GM13976 (cell line): Measurements from ENCODE around the gene AADAT.

Source experiments
- DNase-seq: peaks from one replicate; pipeline ENCODE4 v3.0.0; 2012; ENCODE audit warnings: low spot score
- in situ Hi-C: fragments of 300-500 bp; cut with MboI; formaldehyde crosslinking; loops from one replicate; pipeline ENCODE4 v1.12.0; 2022; ENCODE audit warnings: low sequenced_read_pairs, mixed read lengths, inconsistent platforms; ENCODE audit not compliant: unreplicated experiment
- TF ChIP-seq, protein P1 (sequence below): IDR thresholded peaks from 2 replicates; pipeline ENCODE4 v1.5.1; 2012; ENCODE audit warnings: borderline replicate concordance, mild to moderate bottlenecking; ENCODE audit not compliant: insufficient read depth; ENCODE audit errors: extremely low read depth, missing control alignments, control extremely low read depth

The AADAT gene

DNA sequence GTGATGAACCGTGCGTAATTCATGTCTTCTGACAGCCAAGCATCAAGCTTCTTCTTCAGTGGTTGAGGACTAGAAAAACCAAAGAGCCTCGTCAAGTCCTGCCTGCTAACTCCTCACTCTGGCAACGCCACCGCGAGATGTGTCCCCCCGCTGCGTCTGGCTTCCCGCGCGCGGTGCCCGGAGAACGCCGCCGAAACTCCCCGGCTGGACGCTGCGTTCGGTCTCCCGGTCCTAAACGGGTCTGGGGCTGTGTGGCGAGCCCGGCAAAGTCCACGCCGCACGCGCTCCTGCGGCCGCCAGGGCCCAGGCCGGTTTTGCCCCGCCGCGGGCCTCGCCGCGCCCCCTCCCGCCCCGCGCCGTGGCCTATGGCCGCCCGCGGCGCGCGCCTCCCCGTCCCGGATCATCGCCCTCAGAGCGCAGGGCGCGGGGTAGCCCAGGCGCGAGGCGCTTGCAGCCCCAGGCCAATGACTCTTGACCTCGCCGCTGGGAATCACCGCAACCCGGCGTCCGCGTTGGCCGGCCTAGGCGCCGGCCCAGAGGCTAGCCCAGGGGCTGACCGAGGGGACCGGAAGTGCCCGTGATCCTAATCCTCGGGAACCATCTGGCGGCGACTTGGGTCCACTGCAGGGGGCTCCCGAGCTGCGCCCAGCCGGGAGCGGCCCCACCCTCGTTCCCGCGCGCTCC lies at the start of gene AADAT:
Gene AADAT (minus strand): TSS at position 289 of the 684 bp plus-strand sequence. CDS start 266 bp downstream, at position 23.
- TF ChIP-seq, protein P1, sequence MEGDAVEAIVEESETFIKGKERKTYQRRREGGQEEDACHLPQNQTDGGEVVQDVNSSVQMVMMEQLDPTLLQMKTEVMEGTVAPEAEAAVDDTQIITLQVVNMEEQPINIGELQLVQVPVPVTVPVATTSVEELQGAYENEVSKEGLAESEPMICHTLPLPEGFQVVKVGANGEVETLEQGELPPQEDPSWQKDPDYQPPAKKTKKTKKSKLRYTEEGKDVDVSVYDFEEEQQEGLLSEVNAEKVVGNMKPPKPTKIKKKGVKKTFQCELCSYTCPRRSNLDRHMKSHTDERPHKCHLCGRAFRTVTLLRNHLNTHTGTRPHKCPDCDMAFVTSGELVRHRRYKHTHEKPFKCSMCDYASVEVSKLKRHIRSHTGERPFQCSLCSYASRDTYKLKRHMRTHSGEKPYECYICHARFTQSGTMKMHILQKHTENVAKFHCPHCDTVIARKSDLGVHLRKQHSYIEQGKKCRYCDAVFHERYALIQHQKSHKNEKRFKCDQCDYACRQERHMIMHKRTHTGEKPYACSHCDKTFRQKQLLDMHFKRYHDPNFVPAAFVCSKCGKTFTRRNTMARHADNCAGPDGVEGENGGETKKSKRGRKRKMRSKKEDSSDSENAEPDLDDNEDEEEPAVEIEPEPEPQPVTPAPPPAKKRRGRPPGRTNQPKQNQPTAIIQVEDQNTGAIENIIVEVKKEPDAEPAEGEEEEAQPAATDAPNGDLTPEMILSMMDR, result peak; percentile 28
- peak; percentile 72 for DNase-seq
- in situ Hi-C loops, result no loop called here

DNA sequence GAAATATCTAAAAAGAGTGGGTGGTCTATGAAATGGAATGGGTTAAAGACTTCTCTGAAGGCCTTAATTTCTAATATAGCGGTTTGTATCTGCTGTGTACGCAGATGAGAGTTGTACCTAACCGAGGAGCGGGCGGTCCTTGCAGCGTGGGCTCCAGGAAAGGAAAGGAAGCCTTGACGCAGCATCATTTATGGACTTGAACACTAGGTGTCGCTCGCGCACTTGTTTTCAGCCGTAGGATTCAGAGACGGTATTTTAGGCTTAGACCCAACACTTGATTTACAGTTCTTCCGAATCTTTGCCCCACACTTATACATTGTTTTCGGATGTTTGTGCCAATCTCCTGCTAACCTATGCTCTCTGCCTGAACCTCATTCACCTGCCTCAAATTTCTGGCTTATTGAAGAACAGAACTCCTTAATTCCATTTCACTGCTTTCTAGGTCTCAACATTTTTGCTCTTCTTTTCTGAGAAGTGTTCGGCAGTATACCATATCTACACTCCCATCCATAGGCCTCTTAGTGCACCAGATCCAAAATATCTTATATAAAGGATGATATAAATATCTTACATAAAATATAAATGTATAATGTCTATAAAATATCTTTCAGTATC lies 48.9 kb upstream of the AADAT start:
- TF ChIP-seq, protein P1, result peak; percentile 86
- peak; percentile 66 for DNase-seq
- in situ Hi-C loops, result no loop called here

DNA sequence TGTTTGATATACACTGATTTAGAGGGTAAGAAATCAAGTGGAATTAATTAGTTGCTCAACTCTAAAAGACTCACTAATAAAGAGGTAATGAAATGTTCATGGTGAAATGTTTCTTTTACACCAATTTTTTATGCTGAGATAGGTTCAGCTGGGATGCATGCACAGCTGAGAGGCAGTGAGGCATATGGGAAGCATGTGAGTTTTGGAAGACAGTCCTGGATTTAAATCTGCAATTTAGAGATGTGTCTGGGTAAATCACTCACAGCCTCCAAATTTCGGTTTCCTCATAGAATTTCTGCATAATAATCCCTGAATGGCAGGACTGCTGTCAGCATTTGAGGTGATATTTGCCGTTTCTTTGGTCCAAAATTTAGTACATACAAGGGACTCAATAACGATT lies 48.2 kb upstream of the AADAT start:
- DNase-seq, result no peak
- in situ Hi-C loops, result no loop called here
- TF ChIP-seq, protein P1, result no peak

DNA sequence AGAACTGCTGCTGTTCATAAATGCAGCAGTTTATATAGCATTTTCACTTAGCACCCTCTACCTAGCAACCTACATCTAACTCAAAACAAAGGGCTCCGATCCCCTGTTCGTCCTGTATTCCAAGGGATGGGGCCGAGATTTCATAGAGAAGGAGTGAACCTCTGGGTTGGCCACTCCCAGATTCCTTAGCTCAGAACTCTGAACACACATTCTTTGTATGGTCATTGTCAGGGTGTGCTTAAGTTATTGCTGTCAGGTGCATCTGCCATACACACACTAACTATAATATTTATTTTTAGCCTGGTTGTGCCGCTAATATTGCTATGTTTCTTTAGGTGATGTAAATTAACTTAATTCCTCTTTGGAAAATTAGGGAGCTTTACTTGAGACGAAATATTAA lies 47.7 kb upstream of the AADAT start:
- TF ChIP-seq, protein P1, result no peak
- DNase-seq, result no peak
- in situ Hi-C loops, result no loop called here

DNA sequence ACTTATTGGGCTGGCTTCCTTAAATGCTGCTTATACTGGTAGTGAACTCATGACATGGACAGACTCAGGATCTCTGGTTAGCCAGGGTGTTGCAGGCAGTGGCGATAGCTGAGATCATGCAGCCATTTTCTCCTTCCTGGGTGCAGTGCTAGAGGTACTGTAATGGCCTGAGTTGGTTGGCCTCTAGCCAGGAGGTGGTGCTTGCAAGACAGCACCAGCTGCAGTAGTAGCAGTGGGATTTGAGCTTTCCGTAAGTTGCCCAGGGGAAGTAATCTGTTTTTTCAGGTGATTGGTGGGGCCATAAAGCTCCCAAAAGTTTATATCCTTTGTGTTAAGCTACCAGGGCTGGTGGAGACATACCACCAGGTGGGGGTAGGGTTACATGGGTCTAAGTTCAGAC lies 45.1 kb upstream of the AADAT start:
- DNase-seq, result no peak
- TF ChIP-seq, protein P1, result no peak
- in situ Hi-C loops, result no loop called here

DNA sequence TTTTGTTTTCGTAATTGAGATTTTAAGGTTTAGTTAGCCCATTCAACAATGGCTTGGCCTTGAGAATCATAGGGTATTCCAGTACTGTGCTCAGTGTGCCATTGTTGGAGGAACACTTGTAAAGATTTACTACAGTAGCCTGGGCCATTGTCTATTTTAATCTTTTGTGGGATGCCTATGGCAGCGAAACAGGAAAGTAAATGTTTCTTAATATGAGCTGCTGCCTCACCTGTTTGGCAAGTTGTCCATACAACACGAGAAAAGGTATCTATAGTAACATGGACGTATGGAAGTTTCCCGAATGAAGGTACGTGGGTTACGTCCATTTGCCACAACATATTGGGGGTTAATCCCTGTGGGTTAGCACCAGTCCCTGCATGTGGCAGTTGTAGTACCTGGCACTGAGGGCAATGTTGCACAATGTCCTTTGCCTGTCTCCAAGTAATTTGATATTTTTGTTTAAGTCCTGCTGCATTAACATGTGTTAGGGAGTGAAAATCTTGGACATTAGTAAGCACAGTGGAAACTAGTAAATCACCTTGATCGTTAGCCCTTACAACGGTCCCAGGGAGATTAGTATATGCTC lies 38.6 kb upstream of the AADAT start:
- TF ChIP-seq, protein P1, result no peak
- in situ Hi-C loops, result no loop called here
- DNase-seq, result no peak
